HuH-7 (cell line): ENCODE results near the gene SLC43A1.
A peak's percentile ranks its signal among the peaks of the same experiment; 100 is the strongest.
"Not testable (repeated sequence)": the region's sequence is repeated elsewhere in the genome, so short reads cannot be mapped to it uniquely, and the experiment has no call there.

Experiments
- DNase-seq: peaks from one replicate; pipeline ENCODE4 v3.0.0; 2011; ENCODE audit warnings: low spot score

Gene SLC43A1

GRCh38 chr11:57515332-57516060 lies at the start of gene SLC43A1:
SLC43A1 (minus strand) TSS chr11:57515702; CDS start chr11:57514111, 1,591 bp downstream.
- peak; percentile 99 for DNase-seq

GRCh38 chr11:57562596-57562995 lies 47.1 kb upstream of the SLC43A1 start:
- no peak for DNase-seq

- no peak for DNase-seq
These were observed 44.6 kb upstream of the SLC43A1 start for GRCh38 chr11:57560146-57560545.

- DNase-seq = no peak
These were observed 40.5 kb upstream of the SLC43A1 start for GRCh38 chr11:57556041-57556440.

GRCh38 chr11:57555393-57555792 lies 39.9 kb upstream of the SLC43A1 start:
- DNase-seq = no peak

- no peak for DNase-seq
These were observed 37.0 kb upstream of the SLC43A1 start for GRCh38 chr11:57552479-57552878.

- no peak for DNase-seq
These were observed 36.4 kb upstream of the SLC43A1 start for GRCh38 chr11:57551941-57552340.

- DNase-seq = no peak
These were observed 34.5 kb upstream of the SLC43A1 start for GRCh38 chr11:57549983-57550382.

GRCh38 chr11:57547854-57548377 lies 32.4 kb upstream of the SLC43A1 start:
- no peak for DNase-seq

GRCh38 chr11:57546869-57547475 lies 31.5 kb upstream of the SLC43A1 start:
- DNase-seq = peak; percentile 81

- no peak for DNase-seq
These were observed 30.9 kb upstream of the SLC43A1 start for GRCh38 chr11:57546451-57546850.

GRCh38 chr11:57545883-57546282 lies 30.4 kb upstream of the SLC43A1 start:
- no peak for DNase-seq

- no peak for DNase-seq
These were observed 29.1 kb upstream of the SLC43A1 start for GRCh38 chr11:57544566-57544965.

- DNase-seq = no peak
These were observed 28.1 kb upstream of the SLC43A1 start for GRCh38 chr11:57543593-57543992.

- DNase-seq = no peak
These were observed 27.1 kb upstream of the SLC43A1 start for GRCh38 chr11:57542582-57542981.

- no peak for DNase-seq
These were observed 25.7 kb upstream of the SLC43A1 start for GRCh38 chr11:57541169-57541568.

- DNase-seq = no peak
These were observed 23.8 kb upstream of the SLC43A1 start for GRCh38 chr11:57539342-57539741.

- DNase-seq = no peak
These were observed 21.6 kb upstream of the SLC43A1 start, which contains the start of gene SMTNL1 for GRCh38 chr11:57536947-57537619. SMTNL1 (plus strand) TSS chr11:57537595; CDS start chr11:57542643, 5,048 bp downstream.

- not testable (repeated sequence) for DNase-seq
These were observed 18.9 kb upstream of the SLC43A1 start for GRCh38 chr11:57534449-57534848.

- peak; percentile 100 for DNase-seq
These were observed 15.3 kb upstream of the SLC43A1 start, which contains the start of gene TIMM10 for GRCh38 chr11:57530596-57531507. TIMM10 (minus strand) TSS chr11:57530754; CDS start chr11:57530189, 565 bp downstream.

GRCh38 chr11:57530215-57530595 lies 14.7 kb upstream of the SLC43A1 start:
- DNase-seq = no peak

GRCh38 chr11:57529012-57529411 lies 13.5 kb upstream of the SLC43A1 start:
- no peak for DNase-seq
